GM12801 (cell line): ENCODE results near the gene FUT7.

Source experiments
- TF ChIP-seq, protein P1 (sequence below): IDR thresholded peaks from one replicate; pipeline ENCODE4 v1.5.1; 2011; ENCODE audit warnings: control low read depth; ENCODE audit not compliant: insufficient read length; ENCODE audit errors: extremely low read depth

FUT7 gene

DNA sequence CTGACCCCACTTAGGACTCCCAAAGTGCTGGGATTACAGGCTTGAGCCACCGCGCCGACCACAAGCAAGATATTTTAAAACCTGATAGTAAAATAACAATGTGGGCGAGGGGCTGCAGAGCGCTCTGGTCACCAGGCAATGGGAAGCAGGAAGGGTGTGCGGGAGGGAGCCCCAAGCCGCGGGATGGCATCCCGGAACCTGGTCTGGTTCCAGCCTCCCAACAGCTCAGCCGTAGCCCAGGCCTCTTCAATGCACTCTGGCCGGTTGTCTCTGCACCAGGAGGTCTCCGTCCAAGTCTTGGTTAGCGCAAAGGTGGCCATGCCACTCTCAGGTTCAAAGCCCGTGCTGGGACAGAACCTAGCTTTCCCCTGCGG lies 44.7 kb upstream of the FUT7 start:
- TF ChIP-seq, protein P1, sequence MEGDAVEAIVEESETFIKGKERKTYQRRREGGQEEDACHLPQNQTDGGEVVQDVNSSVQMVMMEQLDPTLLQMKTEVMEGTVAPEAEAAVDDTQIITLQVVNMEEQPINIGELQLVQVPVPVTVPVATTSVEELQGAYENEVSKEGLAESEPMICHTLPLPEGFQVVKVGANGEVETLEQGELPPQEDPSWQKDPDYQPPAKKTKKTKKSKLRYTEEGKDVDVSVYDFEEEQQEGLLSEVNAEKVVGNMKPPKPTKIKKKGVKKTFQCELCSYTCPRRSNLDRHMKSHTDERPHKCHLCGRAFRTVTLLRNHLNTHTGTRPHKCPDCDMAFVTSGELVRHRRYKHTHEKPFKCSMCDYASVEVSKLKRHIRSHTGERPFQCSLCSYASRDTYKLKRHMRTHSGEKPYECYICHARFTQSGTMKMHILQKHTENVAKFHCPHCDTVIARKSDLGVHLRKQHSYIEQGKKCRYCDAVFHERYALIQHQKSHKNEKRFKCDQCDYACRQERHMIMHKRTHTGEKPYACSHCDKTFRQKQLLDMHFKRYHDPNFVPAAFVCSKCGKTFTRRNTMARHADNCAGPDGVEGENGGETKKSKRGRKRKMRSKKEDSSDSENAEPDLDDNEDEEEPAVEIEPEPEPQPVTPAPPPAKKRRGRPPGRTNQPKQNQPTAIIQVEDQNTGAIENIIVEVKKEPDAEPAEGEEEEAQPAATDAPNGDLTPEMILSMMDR = no peak

DNA sequence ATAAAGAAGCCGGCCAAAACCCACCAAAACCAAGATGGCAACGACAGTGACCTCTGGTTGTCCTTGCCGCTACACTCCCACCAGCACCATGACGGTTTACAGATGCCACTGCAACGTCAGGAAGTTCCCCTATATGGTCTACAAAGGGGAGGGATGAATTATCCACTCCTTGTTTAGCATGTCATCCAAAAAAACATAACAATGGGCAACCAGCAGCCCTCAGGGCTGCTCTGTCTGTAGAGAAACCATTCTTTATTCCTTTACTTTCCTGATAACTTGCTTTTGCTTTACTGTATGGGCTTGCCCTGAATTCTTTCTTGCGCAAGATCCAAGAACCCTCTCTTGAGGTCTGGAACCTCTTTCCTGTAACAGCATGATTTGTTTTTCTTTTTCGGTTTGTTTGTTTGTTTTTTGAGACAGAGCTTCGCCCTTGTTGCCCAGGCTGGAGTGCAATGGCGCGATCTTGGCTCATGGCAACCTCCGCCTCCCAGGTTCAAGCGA lies 43.4 kb upstream of the FUT7 start:
- TF ChIP-seq, protein P1 = no peak

DNA sequence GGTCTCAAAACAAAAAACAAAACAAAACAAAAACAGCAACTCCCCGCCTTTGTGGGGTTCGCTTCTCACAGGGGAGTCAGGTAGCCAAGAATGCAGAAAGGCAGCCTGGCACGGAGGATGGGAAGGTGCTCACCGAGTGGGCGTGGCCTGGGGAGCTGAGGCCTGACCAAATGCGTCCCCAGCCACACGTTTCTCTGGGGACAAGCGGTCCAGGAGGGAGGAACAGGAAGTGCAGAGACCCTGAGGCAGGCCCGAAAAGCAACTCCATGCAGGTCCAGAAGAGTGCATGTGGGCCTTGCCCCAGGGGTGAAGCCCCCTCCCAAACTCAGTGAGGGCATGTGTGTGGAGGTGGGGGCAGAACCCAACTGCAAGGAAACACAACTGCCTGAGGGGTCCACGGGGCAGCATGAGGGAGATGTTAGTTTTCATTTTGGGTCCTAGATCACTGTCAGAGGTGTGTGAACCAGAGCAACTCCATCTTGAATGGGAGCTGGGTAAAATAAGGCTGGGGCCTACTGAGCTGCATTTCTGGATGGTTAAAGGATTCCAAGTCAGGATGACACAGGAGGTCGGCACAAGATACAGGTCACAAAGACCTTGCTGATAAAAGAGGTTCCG lies 42.9 kb upstream of the FUT7 start:
- TF ChIP-seq, protein P1 = no peak

DNA sequence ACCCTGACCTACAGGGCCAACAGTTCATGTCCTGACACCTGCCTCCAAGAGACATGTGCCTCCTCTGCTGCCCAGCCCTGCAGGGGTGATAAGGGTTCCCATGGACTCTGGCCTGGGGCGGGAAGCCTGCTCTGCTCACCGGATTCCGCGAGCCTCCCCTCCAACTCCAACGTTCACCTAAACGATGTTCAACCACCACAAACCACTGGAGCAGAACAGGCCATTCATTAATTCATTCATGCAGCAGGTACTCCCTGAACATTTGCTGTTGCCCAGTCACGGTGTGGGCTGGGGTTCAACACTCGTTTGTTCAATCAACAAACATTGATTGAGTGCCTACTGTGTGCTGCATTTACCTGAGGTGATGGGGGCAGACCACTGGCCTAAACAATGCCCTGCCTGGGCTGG lies 42.1 kb upstream of the FUT7 start:
- TF ChIP-seq, protein P1 = no peak

DNA sequence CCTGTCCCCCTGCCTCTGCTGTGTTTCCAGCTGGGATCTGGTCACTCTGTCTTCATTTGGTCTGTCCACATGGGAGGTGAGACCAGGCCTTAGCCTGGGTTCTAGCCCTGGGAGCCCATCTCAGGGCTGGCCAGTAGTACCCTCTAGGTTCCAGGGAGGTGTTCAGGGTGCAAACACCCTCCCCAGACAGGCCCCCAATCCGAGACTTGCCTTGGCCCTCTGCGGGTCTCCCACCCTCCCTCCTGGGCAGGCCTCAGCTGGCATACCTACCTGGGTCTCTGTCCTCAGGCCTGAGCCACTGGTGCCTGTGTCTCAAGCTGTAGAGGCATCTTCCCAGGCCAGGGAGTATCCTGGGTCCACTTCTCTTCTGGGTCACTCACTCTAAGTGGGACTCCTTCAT lies 39.4 kb upstream of the FUT7 start:
- TF ChIP-seq, protein P1 = no peak

DNA sequence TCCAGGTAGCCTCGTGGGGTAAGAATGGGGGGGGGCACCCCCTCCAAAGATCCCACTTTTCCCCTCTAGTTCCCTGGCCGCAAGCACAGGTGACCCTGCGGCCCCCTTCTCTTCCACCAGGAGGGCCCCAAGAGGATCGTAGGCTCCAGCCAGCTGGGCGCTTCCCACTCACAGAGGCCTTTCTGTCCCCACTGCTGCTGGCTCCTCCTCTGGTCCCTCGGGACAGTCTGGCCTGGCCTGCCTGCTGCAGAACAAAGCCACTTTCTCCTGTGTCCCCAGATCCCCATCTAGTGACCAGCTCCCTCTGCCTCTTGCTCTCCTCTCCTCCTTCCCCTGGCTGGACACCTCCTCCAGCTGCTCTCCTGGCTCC lies 39.0 kb upstream of the FUT7 start:
- TF ChIP-seq, protein P1 = no peak

DNA sequence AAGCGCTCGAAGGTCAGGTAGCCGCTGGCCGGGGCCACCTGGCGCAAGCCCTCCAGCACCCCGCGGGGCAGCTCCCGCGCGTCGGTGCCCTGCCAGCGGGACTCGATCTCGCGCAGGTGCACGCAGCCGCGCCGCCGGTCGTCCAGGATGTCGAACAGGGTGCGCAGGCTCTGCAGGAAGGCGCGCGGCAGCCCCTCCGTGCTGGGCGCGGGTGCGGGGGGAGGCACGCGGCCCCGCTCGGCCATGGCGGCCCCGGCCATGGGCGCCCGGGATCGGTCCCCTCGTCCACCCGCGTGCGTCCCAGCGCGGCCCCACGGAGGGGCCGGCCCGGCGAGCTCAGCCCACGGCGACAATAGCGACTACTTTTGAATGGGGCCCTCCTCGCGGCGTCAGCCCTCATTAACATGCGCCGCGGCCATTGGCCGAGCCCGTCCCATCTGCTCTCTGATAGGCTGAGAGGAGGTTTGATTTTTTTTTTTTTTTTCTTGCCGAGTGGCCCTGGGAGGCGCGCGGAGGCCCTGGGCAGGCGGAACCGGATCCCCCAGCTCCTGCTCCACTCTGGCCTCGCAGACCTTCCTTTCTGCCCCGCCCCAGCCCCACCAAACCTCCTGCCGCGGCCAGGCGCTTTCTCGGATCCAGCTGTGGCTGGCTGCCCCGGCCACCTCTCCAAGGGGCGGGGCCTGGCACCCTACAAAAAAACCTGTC lies 38.5 kb upstream of the FUT7 start, which contains the start of gene SAPCD2:
Gene SAPCD2, minus strand, starts transcription at position 357 of the 705 bp plus-strand sequence. Its CDS starts 97 bp downstream, at position 260.
- TF ChIP-seq, protein P1 = no peak
